GM18519 (cell line): Measurements from ENCODE around the gene CDKL5.

Experiments used
- ATAC-seq: cut with Tn5 transposase; IDR thresholded peaks from one replicate; pipeline ENCODE4 v1.9.1; 2021; ENCODE audit warnings: mild to moderate bottlenecking, moderate library complexity; ENCODE audit not compliant: unreplicated experiment, low FRiP score

CDKL5 gene

DNA sequence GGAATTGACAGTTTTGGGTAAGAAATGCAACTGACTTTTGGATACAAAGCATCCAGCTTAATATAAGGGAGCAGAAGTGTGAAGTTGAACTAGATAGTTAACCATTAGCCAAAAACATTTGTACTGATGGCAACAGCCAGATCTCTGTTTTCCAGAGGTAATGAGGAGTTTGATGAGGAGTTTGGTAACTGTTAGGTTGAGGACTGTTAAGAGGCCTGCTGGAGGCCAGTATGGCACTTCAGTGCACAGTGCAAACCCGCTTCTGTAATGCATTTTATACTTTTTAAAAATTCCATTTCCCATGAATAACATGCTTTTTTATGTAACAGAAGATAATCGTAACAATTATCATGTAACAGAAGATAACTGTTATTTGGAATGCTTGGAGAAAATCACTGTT, 30.0 kb downstream of the CDKL5 start:
- no peak for ATAC-seq

DNA sequence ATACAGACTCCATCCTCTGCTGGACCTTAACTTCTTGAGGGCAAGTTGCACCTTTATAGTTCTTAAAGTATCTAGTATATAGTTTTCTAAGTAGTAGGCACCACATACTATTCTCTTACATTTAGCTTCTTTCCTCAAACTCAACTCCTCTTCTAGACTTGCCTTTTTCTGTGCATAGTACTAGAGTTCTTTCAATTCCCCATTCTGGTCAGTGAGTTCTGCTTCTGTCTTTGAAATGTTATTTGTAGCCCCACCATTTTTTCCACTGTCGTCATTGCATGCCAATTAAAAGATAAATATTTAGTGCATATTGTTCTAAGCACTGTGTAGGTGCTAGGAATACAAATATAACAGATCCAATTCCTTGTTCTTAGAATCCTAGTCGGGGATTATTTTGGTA, 31.6 kb downstream of the CDKL5 start:
- ATAC-seq = no peak

DNA sequence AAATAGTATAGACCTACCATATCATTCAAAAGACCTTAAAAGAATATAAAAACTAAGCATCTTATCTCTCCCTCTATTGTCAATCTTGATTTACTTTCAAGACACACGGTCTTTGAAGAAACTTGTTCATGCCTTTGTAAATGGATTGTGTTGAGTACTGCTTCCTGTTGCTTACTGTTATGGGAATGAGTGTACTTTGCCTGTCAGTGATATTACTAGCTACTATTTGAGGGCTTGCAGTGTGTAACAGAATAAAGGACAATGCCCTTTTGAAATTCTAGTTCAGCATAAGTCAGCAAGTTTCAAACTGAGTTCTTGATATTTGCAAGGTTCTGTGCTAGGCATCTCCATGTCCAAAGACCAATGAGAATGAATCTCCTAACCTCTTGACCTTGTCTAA, 36.0 kb downstream of the CDKL5 start:
- no peak for ATAC-seq

DNA sequence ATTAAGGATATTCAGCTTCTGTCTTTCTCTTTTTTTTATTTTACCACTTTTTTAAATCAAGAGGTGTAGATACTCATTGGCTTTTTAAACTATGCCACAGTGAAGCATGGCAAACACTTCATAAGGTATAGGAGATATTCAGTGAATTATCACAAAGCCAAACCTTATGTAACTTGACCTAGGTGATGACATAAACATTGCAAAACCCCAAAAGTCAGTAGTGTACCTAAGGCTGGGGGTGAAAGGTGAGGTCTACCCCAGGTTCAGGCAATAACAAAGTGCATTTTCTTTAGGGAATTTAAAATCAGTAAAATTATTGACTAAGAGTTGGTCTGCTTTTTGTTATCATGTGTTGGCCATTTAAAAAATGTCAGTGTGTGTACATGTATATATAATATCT, 39.1 kb downstream of the CDKL5 start:
- ATAC-seq = no peak

DNA sequence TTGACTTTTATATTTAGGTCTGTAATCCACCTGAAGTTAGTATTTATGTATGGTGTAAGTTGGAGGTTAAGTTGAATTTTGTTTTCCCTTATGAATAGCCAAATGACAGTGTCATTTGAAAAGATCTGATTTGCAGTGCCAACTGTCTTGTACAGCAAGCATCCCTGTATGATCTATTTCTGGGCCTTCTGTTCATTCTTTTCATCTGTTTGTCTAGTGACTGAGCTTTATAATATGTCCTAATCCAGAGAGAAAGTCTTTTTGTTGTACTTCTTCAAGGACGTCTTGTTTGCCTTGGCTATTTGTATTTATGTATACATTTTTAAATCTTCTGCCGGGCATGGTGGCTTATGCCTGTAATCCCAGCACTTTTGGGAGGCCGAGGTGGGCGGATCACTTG, 39.6 kb downstream of the CDKL5 start:
- no peak for ATAC-seq

DNA sequence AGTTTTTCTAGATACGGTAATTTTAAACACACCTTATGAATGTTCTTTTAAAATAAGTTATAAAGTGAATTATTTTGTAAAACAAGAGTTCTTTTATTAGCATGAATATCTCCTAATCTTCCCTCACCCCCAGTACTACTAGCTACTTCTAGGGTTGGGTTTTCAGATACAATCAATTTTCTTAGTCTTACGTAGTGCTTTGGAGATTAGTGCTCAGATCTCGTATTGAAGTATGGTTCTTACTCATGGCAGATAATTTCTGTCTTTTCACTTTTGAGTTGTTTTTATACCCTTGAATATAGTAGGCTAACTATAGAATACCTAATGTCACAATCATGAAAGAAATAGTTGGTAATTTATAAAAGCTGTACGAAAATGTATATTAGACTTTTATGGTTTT, 43.2 kb downstream of the CDKL5 start:
- ATAC-seq = no peak

DNA sequence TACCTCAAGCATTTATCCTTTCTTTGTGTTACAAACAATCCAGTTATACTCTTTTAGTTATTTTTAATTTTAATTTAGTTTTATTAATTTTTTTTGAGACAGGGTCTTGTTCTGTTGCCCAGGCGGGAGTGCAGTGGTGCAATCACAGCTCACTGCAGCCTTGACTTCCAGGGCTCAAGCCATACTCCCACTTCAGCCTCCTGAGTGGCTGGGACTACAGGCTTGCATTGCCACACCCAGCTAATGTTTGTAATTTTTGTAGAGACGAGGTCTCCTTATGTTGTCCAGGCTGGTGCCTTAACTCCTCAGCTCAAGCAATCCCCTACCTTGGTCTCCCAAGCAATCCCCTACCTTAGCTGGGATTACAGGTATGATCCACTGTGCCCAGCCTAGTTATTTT, 45.9 kb downstream of the CDKL5 start:
- ATAC-seq = no peak

DNA sequence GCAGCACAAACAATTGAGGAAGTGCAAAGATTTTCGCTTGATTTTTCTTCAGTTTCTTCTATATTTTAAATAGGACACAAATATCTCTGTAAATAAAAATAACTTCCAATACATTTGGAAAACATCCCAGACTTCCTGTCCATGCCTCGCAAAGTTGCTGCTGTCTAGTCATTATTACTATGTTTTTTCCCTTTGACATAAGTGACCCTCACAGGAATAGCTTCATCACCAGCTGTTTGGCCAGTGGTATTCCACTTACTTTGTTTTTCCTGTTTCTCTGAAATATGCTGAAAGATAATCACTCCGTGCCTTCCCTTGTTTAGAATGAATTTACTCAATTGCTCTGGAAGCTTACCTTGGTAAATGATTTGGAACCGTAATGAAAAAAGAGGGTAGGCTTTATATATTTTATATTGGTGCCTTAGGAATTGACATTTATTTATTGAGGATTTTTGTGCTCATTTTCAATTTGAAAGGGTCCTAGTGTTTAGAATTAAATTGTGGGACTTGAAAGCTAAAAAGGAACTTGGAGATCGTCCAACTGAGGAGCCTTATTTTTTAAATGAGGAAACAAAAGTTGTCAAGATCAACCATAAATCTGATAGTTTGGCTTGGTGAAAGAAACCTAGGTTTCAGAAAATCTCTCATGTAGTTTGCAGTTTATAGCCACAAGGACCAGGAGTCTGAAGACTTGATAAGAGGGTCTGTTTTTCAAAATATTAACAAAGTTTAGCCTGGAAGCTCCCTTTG, 65.6 kb downstream of the CDKL5 start:
- no peak for ATAC-seq

DNA sequence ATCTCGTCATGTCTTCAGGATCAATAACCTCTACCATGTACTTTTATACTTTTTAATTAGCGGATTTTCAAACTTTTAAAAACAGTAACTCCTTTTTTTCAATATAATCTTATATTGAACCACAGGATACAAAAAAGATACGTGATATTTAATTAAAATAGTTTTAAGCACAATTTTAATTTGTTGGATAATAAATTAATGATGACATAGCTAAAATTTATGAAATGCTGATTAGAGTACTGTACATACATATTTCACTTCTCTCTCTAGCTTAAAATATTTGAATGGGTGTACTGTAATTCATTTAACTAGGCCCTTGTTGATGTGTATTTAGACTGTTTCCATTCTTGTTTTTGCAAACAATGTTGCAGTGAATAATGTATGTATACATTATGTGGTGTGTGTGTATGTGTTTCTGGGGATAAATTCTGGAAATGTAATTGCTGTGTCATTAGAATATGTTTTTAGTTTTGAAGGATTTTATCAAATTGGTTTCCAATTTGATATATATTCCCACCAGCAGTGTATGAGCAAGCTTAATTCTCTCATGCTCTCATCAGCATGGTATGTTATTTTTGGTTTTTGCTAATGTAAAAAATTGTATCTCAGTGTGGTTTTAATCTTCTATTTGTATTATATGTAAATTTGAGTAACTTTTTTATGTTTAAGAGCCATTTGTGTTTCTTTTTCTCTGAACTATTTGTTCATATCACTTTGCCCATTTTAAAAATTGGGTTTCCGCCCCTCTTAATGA, 66.4 kb downstream of the CDKL5 start:
- ATAC-seq = no peak

DNA sequence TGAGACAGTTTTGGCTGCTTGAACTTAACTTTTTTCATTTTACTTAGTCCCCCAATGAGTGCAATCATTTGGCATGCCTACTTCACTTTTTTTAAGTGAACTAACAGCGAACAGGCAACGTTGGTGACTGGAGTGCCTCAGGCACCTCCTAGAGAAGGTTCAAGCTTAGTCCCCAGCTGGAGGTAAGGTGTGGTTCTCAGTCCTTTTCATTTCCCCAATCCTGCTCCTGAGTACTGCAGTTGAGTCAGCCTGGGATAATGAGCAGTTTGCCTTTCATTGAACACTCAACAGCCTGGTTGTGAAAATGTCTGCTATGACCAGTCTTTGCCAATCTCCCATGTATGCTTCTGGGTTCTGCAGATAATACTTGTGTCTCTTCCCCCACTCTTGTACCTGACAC, 109.5 kb downstream of the CDKL5 start:
- no peak for ATAC-seq

DNA sequence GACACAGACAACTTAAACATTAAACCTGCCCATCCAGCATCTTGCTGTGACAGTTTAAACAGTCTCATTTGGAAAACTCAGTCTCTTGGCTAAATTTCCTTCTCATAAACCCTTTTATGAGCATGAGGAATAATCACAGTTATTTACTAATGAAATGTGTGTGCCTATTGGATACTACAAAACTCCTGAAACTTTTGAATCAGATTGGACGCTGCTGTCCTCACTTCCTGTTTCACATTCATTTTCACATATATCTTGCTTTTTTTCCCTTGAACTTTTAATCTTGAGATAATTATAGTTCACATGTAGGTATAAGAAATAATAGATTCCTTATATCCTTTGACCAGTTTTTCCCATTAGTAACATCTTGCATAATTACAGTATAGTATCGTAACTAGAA, 111.7 kb downstream of the CDKL5 start:
- peak; percentile 23 for ATAC-seq

DNA sequence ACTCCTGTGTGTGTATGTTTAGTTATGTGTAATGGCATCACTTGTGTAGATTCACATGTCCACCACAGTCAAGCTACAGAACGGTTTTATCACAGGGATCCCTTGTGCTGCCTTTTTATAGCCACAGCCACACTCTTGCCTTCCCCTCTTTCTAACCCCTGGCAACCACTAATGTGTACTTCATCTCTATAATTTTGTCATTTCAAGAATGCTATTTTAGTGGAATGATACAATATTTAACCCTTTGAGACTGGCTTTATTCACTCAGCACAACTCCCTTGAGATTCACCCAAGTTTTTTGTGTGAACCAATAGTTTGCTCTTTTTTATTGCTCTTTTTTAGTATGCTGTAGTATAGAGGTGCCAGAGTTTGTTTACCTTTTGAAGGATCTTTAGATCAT, 112.1 kb downstream of the CDKL5 start:
- ATAC-seq = peak; percentile 59

DNA sequence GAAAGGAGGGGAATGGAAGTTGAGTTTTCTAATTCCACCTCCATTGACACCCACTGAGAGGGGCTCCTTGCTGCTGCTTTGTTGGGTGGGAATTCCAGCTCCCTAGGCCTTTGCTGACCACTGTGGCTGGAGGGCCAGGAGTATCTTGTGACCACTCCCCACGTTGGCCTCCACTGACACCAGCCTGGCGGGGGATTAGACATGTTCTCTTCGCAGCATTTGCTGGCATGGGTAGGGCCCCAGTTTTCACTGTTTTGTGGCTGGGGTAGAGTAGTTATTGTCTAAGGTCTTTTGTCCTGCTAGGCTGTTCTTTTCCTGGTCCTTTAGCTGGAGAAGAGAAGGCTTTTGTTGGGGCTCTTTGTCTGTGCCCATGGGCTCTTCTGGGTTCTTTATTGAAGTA, 116.7 kb downstream of the CDKL5 start:
- no peak for ATAC-seq

DNA sequence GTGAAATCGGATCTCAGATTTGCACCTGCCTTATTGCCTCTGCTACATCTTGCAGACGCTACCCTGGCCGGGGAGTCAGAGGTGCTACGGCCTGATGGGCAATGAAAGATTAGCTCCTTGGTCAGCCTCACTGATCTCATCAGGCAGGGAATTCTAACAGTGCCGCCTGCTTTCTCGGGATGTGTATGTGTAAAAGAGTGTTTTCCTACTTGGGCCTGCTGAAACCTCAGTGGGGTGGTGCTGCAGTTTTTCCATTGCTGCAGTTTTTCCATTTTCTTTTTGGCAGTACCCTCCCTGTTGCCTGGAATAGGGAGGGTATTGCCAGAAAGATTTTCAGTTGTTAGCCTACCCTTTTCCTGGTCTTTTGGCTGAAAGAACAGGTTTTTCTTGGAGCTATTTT, 117.5 kb downstream of the CDKL5 start:
- ATAC-seq = no peak

DNA sequence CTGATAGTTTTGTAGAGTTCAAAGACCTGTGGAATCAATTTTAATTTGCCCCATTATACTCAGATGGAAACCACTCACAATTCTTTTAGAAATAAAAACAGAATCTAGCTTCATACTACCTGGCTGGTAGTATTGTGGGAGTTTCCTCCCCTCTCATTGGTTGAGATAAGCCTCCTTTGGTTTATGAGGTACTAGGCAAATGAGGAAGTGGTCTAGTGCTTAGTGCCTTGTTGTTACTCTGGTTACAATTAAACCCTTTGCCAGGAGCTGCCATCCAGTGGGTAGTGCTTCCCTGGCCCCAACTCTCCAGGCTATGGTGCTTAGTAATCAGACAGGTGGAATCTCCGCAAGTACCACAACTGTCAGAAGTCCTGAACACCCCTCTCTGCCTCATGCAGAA, 118.3 kb downstream of the CDKL5 start:
- ATAC-seq = no peak

DNA sequence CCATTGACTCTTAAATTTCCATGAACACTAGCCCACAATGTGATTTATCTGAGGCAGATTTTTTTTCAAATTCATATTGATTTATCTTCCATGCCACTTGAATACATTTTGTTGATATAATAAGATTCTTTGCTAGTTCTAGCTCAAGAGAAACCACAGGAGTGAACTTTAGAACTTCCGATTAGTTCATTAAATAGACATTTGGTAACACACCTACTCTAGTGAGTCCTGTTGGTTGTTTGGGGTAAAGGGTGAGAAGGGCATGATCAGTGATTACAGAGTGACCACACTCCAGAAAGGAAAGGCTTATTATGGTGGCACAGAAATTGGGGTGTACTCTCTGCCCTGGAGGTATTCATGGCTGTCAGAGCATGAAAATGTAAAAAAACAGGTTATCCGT, 120.4 kb downstream of the CDKL5 start:
- ATAC-seq = no peak

DNA sequence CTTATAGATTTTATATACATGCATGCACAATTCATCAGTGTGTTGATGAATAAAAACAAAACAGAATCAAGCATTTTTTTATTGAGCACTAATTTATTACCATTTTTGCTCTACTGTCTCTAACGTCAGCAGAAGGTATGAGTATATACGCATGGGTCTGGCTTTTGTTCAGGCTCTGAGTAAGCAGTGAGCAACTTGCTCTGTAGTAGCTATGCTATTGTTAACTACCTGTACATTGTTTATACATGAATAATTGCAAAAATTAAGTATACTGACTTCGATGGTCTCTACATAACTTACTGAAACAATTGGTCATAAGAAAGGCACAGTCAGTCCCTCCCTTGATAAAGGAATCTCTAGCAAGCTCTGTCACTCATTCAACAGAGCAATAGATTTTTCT, 123.6 kb downstream of the CDKL5 start:
- ATAC-seq = no peak

DNA sequence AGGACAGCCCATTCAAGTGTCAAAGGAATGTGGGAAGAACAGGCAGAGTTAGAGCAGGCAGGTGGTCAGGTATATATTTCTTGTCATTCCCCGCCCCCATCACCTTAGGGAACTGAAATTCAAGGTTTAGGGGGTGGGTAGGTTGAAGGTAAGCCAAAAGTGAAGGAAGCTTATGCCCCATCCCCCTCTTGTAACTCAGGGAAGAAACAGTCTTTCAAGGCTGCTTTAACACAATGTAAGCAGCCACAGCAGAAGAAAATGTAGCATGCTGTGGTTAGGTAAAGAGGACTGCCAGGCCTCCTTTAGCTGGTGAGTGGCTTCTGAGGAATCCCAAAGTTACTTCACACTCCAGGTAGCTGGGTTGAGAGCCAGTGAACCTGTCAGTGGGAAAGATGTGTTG, 124.2 kb downstream of the CDKL5 start:
- no peak for ATAC-seq

DNA sequence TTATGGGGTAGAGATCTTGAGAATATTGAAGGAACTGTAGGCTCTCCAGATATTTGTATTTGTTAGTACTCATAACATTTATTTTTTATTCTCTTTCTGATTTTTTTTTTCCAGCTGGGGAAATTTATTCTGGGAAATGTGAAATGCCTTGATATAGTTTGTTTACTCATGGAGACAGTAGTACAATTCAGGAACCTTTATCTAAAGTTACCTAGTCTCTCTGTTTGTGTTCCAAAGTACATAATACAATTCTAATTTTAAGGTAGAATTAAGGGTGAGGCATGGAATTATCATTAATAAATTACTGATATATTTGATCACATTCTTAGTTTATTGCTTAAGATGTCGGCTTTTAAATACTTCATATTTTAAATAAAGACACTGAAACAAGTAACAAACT, 132.5 kb downstream of the CDKL5 start:
- ATAC-seq = no peak

DNA sequence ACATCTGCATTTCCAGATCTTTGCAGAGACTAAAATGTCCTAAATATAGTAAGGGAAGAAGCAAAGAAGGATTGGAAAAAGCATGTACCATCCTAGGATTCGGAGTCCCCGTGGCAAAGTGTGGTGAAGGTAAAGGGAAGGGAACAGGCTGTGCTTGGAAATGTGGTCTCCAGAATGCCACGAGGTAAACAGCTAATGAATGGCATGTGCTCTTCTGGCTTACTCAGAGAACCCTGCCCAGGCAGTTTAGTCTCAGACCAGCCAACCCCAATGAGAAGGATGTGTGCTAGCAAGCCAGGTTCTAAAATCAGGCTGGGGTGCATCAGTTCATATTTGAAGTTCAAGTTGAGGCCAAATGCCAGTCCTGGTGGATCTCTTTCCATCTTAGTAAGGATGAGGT, 133.4 kb downstream of the CDKL5 start:
- no peak for ATAC-seq

DNA sequence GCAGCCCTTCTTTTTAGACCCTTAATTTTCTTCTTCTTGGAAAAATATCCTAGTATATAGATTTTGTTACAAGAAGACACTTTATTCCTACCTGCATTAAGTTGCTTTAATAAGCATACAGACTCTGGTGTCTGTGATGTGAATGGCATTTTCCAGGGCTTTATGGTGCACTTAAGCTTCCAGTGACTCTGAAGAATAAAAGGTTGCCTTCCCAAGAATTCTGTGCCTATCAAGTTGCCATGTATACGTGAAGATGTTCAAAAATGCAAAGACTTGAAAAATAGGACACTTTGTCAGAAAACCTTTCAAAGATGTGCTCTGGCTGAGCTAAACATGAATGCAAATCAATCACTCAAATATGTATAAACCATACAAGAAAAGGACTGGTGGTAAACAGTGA, 135.6 kb downstream of the CDKL5 start:
- no peak for ATAC-seq

DNA sequence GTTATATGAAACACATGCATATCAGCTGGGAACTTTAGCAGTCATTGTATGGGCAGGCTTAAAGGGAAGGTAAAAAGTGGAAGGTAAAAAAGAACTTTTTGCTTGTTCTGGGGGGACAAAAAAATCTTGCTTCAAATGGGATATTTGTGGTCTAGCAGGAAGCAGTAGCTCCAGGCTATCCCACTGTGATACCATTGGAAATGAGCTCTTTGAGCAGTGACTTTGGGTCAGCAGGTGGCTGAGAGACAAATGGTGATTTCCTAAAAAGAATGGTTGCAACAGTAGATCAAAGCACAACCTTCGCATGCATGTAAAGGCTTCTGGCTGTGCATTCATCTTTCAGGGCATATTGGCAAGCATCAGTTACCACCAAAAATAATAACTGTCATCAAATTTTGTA, 140.3 kb downstream of the CDKL5 start:
- no peak for ATAC-seq
